Caki2 (cell line): ENCODE results near the gene TTLL1. TPM values are rescaled to one million over a fixed set of nuclear protein-coding genes. Genes with fewer than 3 reads are reported as not detected.

Source experiments
- DNase-seq: peaks from one replicate; pipeline ENCODE4 v3.0.0-alpha.2; 2015; ENCODE audit warnings: low read depth
- in situ Hi-C: cut with HindIII; loops from 2 replicates; pipeline ENCODE4 v1.10.0; 2016; ENCODE audit warnings: low sequenced_read_pairs, low pct_unique_long_range_greater_than_20kb, mixed read lengths
- total RNA-seq: library from RNA; depleted of rRNA; stranded (reverse); fragments of >200 nt; shearing (Covaris generic); gene quantifications from 2 replicates; pipeline ENCODE4 v1.2.3, GENCODE V29; 2014; ENCODE audit warnings: low replicate concordance

TTLL1 gene
- total RNA-seq, 1 experiment from 2014 or later: 7.2 TPM

GRCh38 chr22:43085658-43086606 is 3.3 kb downstream of the TTLL1 start:
- in situ Hi-C loops: no loop called here
- DNase-seq: no peak

- DNase-seq: no peak
- in situ Hi-C loops: no loop called here
Observed at GRCh38 chr22:43081968-43082367, 7.2 kb downstream of the TTLL1 start.

- DNase-seq: peak; percentile 68
- in situ Hi-C loops: no loop called here
Observed at GRCh38 chr22:43080616-43081015, 8.6 kb downstream of the TTLL1 start.

GRCh38 chr22:43079742-43080141 is 9.4 kb downstream of the TTLL1 start:
- in situ Hi-C loops: no loop called here

GRCh38 chr22:43078522-43078921 is 10.7 kb downstream of the TTLL1 start:
- in situ Hi-C loops: no loop called here
- peak; percentile 26 for DNase-seq

More at GRCh38 chr22:43079742-43080141, 9.4 kb downstream of the TTLL1 start:
- no peak for DNase-seq

- no peak for DNase-seq
- in situ Hi-C loops: no loop called here
Observed at GRCh38 chr22:43077121-43077877, 11.9 kb downstream of the TTLL1 start.

GRCh38 chr22:43066844-43067385 is 22.3 kb downstream of the TTLL1 start:
- in situ Hi-C loops: no loop called here
- peak; percentile 93 for DNase-seq

GRCh38 chr22:43066134-43066533 is 23.1 kb downstream of the TTLL1 start:
- DNase-seq: no peak
- in situ Hi-C loops: no loop called here

GRCh38 chr22:43060183-43060582 is 29.0 kb downstream of the TTLL1 start:
- DNase-seq: peak; percentile 40
- in situ Hi-C loops: no loop called here

- DNase-seq: no peak
- in situ Hi-C loops: no loop called here
Observed at GRCh38 chr22:43057641-43058040, 31.6 kb downstream of the TTLL1 start.

GRCh38 chr22:43053176-43053575 is 36.0 kb downstream of the TTLL1 start:
- in situ Hi-C loops: no loop called here
- no peak for DNase-seq

GRCh38 chr22:43050995-43051394 is 38.2 kb downstream of the TTLL1 start:
- in situ Hi-C loops: no loop called here

GRCh38 chr22:43047605-43048004 is 41.6 kb downstream of the TTLL1 start:
- DNase-seq: no peak
- in situ Hi-C loops: no loop called here

More at GRCh38 chr22:43050995-43051394, 38.2 kb downstream of the TTLL1 start:
- no peak for DNase-seq

GRCh38 chr22:43044290-43044712 is 44.9 kb downstream of the TTLL1 start:
- in situ Hi-C loops: no loop called here

GRCh38 chr22:43042101-43042780 is 47.0 kb downstream of the TTLL1 start:
- DNase-seq: no peak
- in situ Hi-C loops: no loop called here

More at GRCh38 chr22:43044290-43044712, 44.9 kb downstream of the TTLL1 start:
- no peak for DNase-seq

GRCh38 chr22:43039800-43040199 is 49.4 kb downstream of the TTLL1 start:
- in situ Hi-C loops: no loop called here

GRCh38 chr22:43038325-43038724 is 50.9 kb downstream of the TTLL1 start:
- in situ Hi-C loops: no loop called here
- no peak for DNase-seq

More at GRCh38 chr22:43039800-43040199, 49.4 kb downstream of the TTLL1 start:
- DNase-seq: no peak

- in situ Hi-C loops: no loop called here
- DNase-seq: peak; percentile 84
Observed at GRCh38 chr22:43036282-43036829, 52.8 kb downstream of the TTLL1 start.
